Nephron progenitor cell (in vitro differentiated cells): ENCODE results near the gene RPAIN.
A peak's percentile ranks its signal among the peaks of the same experiment; 100 is the strongest.
"Not testable (repeated sequence)": the region's sequence is repeated elsewhere in the genome, so short reads cannot be mapped to it uniquely, and the experiment has no call there.

Experiments used
- DNase-seq: peaks from one replicate; pipeline ENCODE4 v3.0.0; 2021
- H3K27ac Mint-ChIP-seq: 2 replicates; pipeline ENCODE4 v1.8.0; 2021; ENCODE audit warnings: mild to moderate bottlenecking, moderate library complexity, mixed read lengths
- H3K27me3 Mint-ChIP-seq: 2 replicates; pipeline ENCODE4 v1.8.0; 2021; ENCODE audit warnings: mild to moderate bottlenecking, low read depth, mixed read lengths; ENCODE audit not compliant: poor library complexity
- H3K36me3 Mint-ChIP-seq: 2 replicates; pipeline ENCODE4 v1.8.0; 2021; ENCODE audit warnings: low read depth, mixed read lengths
- H3K4me1 Mint-ChIP-seq: 2 replicates; pipeline ENCODE4 v1.8.0; 2021; ENCODE audit warnings: mixed read lengths
- H3K4me3 Mint-ChIP-seq: 2 replicates; pipeline ENCODE4 v1.8.0; 2021; ENCODE audit warnings: mild to moderate bottlenecking, moderate library complexity, mixed read lengths
- H3K9me3 Mint-ChIP-seq: 2 replicates; pipeline ENCODE4 v1.8.0; 2021; ENCODE audit warnings: mild to moderate bottlenecking, moderate library complexity, mixed read lengths
- CTCF ChIP-seq: fragments of 200-600 bp; sonication (generic); IDR thresholded peaks from 2 replicates; pipeline ENCODE4 v1.5.0; 2021; ENCODE audit warnings: antibody characterized with exemption

RPAIN gene

GRCh38 chr17:5431949-5432556, 12.1 kb downstream of the RPAIN start:
- no peak overlapping the region for H3K4me3 Mint-ChIP-seq
- peak overlapping the region; percentile 85 for H3K27ac Mint-ChIP-seq
- peaks cover 78% of the 10 kb centered on the region for H3K36me3 Mint-ChIP-seq

GRCh38 chr17:5434984-5435383, 15.0 kb downstream of the RPAIN start:
- Mint-ChIP-seq H3K36me3 (peaks cover 74% of the 10 kb centered on the region), H3K27ac (peak overlapping the region; percentile 51), H3K9me3 (no peaks in the 10 kb centered on the region), H3K27me3 (no peaks in the 10 kb centered on the region), H3K4me1 (peaks cover 32% of the 10 kb centered on the region), H3K4me3 (no peak overlapping the region)
- TF ChIP-seq CTCF = no peak
- DNase-seq = no peak

More at GRCh38 chr17:5431949-5432556, 12.1 kb downstream of the RPAIN start:
- H3K27me3 Mint-ChIP-seq = no peaks in the 10 kb centered on the region
- no peak for TF ChIP-seq CTCF
- peaks cover 9% of the 10 kb centered on the region for H3K4me1 Mint-ChIP-seq
- H3K9me3 Mint-ChIP-seq = no peaks in the 10 kb centered on the region
- no peak for DNase-seq

- H3K27me3 Mint-ChIP-seq, H3K9me3 Mint-ChIP-seq, H3K27ac Mint-ChIP-seq, DNase-seq: not testable (repeated sequence)
- Mint-ChIP-seq H3K4me3 (peak overlapping the region; percentile 40), H3K36me3 (peaks cover 68% of the 10 kb centered on the region), H3K4me1 (peaks cover 35% of the 10 kb centered on the region)
Observed at GRCh38 chr17:5435781-5436315, 15.9 kb downstream of the RPAIN start.

GRCh38 chr17:5437721-5438317, 17.8 kb downstream of the RPAIN start:
- no peak for TF ChIP-seq CTCF
- H3K4me1 Mint-ChIP-seq = peaks cover 35% of the 10 kb centered on the region
- DNase-seq = no peak
- no peaks in the 10 kb centered on the region for H3K9me3 Mint-ChIP-seq
- peak overlapping the region; percentile 89 for H3K4me3 Mint-ChIP-seq
- H3K27me3 Mint-ChIP-seq = no peaks in the 10 kb centered on the region
- no peak overlapping the region for H3K27ac Mint-ChIP-seq
- peaks cover 62% of the 10 kb centered on the region for H3K36me3 Mint-ChIP-seq

DNA sequence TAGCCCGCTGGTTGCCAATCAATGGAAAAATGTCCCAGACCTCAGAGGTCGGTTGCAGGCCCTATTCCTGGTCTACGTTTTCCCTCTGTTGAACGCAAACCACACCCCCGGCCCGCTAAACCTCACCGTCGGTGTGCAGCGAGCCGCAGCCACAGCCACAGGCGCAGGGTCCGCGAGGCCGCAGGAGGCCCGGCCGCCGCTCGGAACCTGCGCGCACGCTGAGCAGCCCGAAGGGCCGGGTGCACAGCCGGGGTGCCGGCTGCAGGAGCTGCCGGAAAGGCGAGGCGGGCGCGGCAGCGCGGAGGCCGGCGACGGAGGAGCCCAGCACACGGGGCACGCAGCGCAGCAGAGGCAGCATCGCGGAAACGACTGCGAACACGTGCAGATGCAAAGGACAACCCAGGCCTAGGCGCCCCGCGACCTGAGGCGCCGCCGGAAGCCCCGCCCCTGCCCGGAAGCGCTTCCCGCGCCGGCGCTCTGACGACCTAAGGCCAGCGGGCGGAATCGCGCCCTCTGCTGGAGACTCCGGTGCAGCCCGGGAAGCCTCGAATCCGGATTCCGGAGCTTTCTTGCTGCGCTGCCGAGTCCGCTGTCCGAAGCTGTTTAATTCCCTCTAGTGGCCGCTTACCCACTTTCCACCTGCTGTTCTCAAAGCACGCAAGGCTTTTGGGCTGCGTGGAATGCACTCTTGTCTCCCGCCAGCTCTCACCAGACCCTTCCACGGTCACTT, 18.9 kb downstream of the RPAIN start, which contains the start of gene C1QBP:
Gene C1QBP (minus strand): TSS at position 440 of the 730 bp plus-strand sequence. CDS start 82 bp downstream, at position 358.
- DNase-seq = peak; percentile 95
- Mint-ChIP-seq H3K4me3 (peak within 1 kb of the TSS; percentile 89), H3K36me3 (peaks cover 57% of the 10 kb centered on the region), H3K27me3 (no peaks in the 10 kb centered on the region), H3K9me3 (no peaks in the 10 kb centered on the region), H3K27ac (peak within 1 kb of the TSS; percentile 85), H3K4me1 (peaks cover 35% of the 10 kb centered on the region)
- TF ChIP-seq CTCF = peak; percentile 99

DNA sequence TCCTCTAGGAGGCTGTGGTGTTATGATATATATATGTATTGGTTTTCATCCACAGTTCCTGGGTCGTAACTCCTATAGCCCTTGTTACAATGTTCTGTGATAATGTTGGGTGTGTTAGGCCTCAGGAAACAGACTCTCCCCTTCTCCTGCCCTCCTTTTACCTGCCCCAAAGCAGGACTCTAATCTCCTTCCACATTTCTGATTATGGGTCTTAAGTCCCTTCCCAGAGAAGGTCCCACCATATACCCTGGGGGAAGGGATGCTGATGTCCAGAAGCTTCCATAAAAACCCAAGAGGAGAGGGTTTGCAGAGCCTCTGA, 19.4 kb downstream of the RPAIN start:
- H3K27ac Mint-ChIP-seq = peak overlapping the region; percentile 85
- peaks cover 60% of the 10 kb centered on the region for H3K36me3 Mint-ChIP-seq
- peak; percentile 28 for TF ChIP-seq CTCF
- no peak for DNase-seq
- H3K4me3 Mint-ChIP-seq = peak overlapping the region; percentile 89
- H3K27me3 Mint-ChIP-seq = no peaks in the 10 kb centered on the region
- no peaks in the 10 kb centered on the region for H3K9me3 Mint-ChIP-seq
- H3K4me1 Mint-ChIP-seq = peaks cover 35% of the 10 kb centered on the region
